Amygdala (tissue), 56 donors: Measurements from ENCODE around the gene LAMP1.
"Not testable (repeated sequence)": the region's sequence is repeated elsewhere in the genome, so short reads cannot be mapped to it uniquely, and the experiment has no call there.

ENCODE experiments used
- DNase-seq, 56 donors: peaks; one replicate each; lab custom pipeline; 2025; lab: John Stamatoyannopoulos, UW

Gene LAMP1

DNA sequence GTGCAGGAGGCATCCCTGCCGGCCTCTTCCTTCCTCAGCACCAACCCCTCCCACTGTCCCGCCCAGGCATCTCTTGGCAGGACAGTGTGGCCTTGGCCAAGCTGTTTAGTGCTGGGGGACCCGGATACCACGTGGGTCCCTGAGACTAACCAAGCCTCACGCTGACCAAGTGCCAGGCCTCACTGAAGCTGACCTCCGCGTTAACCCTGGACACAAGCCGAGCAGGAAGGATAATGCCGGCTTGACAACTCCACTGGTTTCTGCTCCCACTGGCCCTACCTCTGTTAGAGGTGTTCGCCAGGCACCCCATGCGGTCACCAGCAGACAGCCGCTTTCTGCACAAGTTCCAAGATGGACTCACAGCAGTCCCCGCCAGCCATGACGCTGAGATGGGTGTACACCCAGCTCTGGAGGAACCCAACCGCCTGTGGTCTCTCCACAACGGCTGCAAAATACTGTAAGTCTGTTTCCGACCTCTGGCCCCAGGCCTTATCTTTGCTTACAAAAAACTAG is 54.5 kb downstream of the LAMP1 start:
- DNase-seq, result peak in 8 of 56 donors; percentile 10 to 38 (median 23)

- DNase-seq, result no peak
Measured at GRCh38 chr13:113353254-113353653, 56.2 kb downstream of the LAMP1 start.

- no peak for DNase-seq
Measured at GRCh38 chr13:113354831-113355610, 58.0 kb downstream of the LAMP1 start.

- DNase-seq, result no peak
Measured at GRCh38 chr13:113355621-113356020, 58.6 kb downstream of the LAMP1 start.

DNA sequence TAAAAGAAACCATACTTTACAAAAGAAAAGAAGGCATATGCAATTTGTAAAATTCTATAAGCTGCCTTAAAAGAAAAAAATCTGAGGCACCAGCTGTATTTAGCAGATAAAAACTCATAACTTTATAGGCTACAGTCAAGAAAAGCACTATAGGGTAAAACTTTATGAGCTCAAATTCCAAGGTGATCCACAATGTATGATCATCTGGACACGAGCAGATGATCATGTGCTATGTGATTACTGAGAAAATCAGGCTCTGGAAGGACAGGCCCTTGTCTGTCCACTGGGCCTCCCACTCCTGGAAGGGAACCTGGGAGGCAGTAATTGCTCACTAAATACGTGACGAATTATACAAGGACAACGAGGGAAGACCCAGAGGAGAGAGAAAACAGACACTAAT is 59.6 kb downstream of the LAMP1 start:
- DNase-seq, result no peak

DNA sequence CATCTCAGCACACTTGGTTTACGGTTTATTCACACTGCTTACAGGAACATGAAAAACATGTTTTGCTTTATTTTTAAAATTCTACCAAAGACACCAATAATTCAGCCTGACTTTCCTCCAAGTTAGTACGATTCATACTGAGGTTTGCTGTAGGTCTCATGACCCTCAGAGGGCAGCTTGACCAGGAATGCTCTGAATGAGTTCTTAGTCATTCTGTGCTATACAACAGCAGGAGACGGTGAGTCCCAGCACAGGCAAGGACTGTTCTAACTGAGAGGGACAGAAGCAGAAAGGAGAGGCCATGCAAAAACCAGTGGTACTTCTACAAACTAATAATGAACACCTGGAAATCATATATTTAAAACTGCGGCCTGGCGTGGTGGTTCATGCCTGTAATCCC is 60.5 kb downstream of the LAMP1 start:
- no peak for DNase-seq

GRCh38 chr13:113358653-113359190 is 61.7 kb downstream of the LAMP1 start:
- DNase-seq, result no peak

GRCh38 chr13:113359571-113359970 is 62.5 kb downstream of the LAMP1 start:
- DNase-seq, result no peak

GRCh38 chr13:113360446-113360845 is 63.4 kb downstream of the LAMP1 start:
- DNase-seq, result no peak

- DNase-seq, result no peak
Measured at GRCh38 chr13:113361406-113361805, 64.4 kb downstream of the LAMP1 start.

DNA sequence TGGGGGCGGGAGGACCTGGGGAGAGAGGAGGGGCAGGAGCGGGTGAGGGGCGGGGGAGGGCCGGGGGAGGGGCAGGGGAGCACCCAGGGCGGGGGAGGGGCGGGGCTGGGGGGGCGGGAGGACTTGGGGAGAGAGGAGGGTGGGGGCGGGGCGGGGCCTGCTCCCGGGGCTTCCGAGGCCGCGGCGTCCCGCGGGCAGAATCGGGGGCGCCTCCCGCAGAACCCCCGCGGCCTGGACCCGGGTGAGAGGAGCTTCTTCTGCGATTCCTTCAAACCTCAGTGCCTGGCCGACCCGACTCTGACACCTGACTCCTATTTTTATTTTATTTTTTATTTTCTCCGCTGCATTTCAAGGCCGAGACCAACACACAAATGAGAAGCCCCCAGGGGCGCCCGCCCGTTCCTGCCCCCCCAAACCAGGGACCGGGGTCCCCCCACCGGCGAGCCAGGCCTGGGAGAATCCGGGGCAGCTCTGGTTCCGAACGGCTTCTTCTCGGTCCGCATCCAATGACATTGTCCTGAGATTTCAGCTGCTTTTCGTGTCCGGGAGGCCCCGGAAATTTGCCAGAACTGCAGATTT is 67.4 kb downstream of the LAMP1 start:
- peak in 8 of 56 donors; percentile 16 to 68 (median 22) for DNase-seq

DNA sequence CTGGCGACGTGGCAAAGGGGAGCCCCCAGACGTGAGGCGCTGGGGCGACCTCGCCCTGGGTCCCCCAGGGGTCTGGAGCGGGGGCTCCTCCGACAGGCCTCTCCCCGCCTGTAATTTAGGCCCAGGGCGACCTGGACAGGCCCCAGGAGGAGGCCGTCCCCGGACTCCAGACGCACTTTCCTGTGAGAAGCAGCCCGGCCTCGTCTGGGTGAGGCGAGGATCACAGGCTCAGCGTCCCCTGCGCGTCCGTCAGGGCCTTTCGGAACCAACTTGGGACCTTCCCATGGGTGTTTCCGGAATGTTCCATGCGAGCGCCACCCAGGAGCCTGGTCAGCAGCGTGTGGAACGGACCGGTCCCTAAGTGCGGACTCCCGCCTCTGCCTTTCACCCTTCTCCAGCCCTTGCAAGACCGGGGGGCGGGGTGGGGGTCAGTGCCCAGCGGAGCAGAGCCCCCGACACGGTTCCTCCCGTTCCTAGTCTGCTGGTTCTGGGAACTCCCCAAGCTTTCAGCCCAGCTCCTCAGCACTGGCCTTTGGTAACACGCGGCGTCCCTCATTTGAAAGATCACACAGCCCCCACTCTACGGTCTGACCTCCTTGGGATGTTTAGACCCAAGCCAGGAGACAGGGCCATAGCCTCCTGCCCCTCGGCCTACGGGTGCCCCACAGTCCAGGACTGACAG is 68.0 kb downstream of the LAMP1 start:
- DNase-seq, result no peak

- DNase-seq, result no peak
Measured at GRCh38 chr13:113365583-113365970, 68.5 kb downstream of the LAMP1 start.

- DNase-seq, result no peak
Measured at GRCh38 chr13:113365971-113366588, 69.0 kb downstream of the LAMP1 start.

DNA sequence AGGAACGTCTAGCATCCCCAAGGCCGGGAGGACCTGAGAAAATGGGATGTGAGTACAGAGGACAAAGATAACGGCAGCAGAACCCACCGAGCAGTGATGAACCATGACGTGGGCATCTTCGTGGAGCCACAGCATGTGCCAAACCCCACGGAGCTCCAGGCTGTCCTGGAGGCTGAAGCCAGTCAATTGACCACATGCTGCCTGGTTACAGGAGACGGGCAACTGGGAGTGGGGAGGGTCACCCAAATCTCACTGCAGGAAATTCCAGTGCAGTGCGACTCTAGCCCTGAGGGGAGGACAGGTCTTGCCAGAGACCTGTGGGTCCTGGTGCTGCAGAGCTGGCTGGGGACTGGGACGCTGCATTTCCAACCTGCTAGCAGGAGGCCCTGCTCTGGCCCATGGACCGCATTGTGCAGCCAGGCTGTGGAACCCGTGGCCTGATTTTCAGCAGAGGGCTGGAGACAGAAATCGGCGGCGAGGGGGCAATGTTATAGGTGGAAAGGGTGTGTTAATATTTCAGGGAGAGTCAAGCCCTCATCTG is 70.1 kb downstream of the LAMP1 start:
- no peak for DNase-seq

DNA sequence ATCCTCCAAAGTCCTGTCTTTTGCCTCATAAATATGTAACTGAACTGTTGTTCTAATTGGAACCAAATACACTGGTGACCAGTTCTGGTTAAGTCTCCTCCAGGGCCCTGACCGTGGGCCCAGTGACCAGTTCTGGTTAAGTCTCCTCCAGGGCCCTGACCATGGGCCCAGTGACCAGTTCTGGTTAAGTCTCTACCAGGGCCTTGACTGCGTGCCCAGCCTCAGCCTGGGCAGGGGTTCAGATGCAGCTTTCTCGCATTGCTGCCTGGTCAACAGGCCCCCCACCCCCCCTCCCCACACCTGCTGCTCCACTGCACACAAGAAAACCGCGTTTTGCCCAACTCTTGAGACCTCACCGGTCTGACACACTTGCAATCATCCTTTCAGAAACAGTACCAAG is 70.7 kb downstream of the LAMP1 start:
- DNase-seq, result no peak

DNA sequence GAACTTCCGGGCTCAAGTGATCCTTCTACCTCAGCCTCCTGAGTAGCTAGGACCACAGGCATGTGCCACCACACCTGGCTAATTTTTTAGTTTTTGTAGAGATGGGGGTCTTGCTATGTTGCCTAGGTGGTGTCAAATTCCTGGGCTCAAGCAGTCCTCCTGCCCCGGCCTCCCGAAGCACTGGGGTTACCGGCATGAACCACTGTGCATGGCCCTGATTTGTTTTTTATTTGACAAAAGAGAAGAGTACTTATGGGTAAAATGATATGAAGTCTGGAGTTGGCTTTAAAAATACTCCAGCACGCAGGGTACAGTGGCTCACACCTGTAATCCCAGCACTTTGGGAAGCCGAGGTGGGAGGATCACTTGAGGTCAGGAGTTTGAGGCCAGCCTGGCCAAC is 71.3 kb downstream of the LAMP1 start:
- not testable (repeated sequence) for DNase-seq

- DNase-seq, result no peak
Measured at GRCh38 chr13:113369189-113369588, 72.2 kb downstream of the LAMP1 start.

- no peak for DNase-seq
Measured at GRCh38 chr13:113369881-113370280, 72.8 kb downstream of the LAMP1 start.

- no peak for DNase-seq
Measured at GRCh38 chr13:113371061-113371460, 74.0 kb downstream of the LAMP1 start.

GRCh38 chr13:113371701-113372100 is 74.7 kb downstream of the LAMP1 start:
- DNase-seq, result not testable (repeated sequence)
